B cell (primary cell): ENCODE results near the gene CMTM3.

Experiments used
- CTCF ChIP-seq: fragments of 200-600 bp; IDR thresholded peaks from one replicate; pipeline ENCODE4 v1.8.0; 2022; ENCODE audit warnings: antibody characterized with exemption, mild to moderate bottlenecking
- EZH2 ChIP-seq: IDR thresholded peaks from 2 replicates; pipeline ENCODE4 v1.6.1; 2012; ENCODE audit warnings: borderline replicate concordance, low read depth, mild to moderate bottlenecking, moderate library complexity, low read length; ENCODE audit not compliant: insufficient read depth, poor library complexity, severe bottlenecking

- TF ChIP-seq CTCF (no peak), EZH2 (peak; percentile 11)
Measured at GRCh38 chr16:66578651-66579531, 25.6 kb upstream of the CMTM3 start, which contains the start of gene CMTM2.
